H1 (cell line): ENCODE data around the gene CSGALNACT2. TPM values are rescaled to one million over a fixed set of nuclear protein-coding genes. Genes with fewer than 3 reads are reported as not detected.
A peak's percentile ranks its signal among the peaks of the same experiment; 100 is the strongest.

Experiments
- CTCF ChIA-PET: fragments of 300-600 bp; sonication (Branson Sonifier 250); formaldehyde crosslinking; loops from one replicate; lab custom pipeline; 2021; ENCODE audit not compliant: partially characterized antibody; lab: Charles Lee
- POLR2A ChIA-PET: fragments of 300-600 bp; sonication (Branson Sonifier 250); formaldehyde crosslinking; loops from one replicate; lab custom pipeline; 2021; ENCODE audit warnings: inconsistent platforms; ENCODE audit not compliant: partially characterized antibody; lab: Charles Lee
- DNase-seq, 2 experiments: peaks; one replicate each; pipeline versions ENCODE4 v3.0.0 to v3.0.0-alpha.2; 2010 to 2022; ENCODE audit warnings: low spot score in 2 of 2, low read depth in 1 of 2, mixed read lengths in 1 of 2
- FAIRE-seq: peaks from 2 replicates; lab custom pipeline; 2011; peaks lifted over from hg19 to GRCh38; lab: Jason Lieb, UNC
- H2AFZ ChIP-seq: 2 replicates; pipeline ENCODE4 v1.8.1; 2012; ENCODE audit warnings: low read length, inconsistent platforms
- H2AK5ac ChIP-seq: 2 replicates; pipeline ENCODE4 v1.6.1; 2013; ENCODE audit warnings: low read depth, low read length
- H2BK120ac ChIP-seq: replicated peaks from 2 replicates; pipeline ENCODE3; 2013; ENCODE audit warnings: low read depth, low read length, inconsistent platforms
- H2BK12ac ChIP-seq: 2 replicates; pipeline ENCODE4 v1.6.1; 2013; ENCODE audit warnings: low read depth, low read length
- H2BK15ac ChIP-seq: 2 replicates; pipeline ENCODE4 v1.6.1; 2013; ENCODE audit warnings: low read length
- H2BK20ac ChIP-seq: 2 replicates; pipeline ENCODE4 v1.6.1; 2013; ENCODE audit warnings: low read length
- H2BK5ac ChIP-seq: 2 replicates; pipeline ENCODE4 v1.6.1; 2013; ENCODE audit warnings: low read depth, low read length
- H3K14ac ChIP-seq: 2 replicates; pipeline ENCODE4 v1.6.1; 2013; ENCODE audit warnings: inconsistent platforms; ENCODE audit not compliant: insufficient read length
- H3K18ac ChIP-seq: 2 replicates; pipeline ENCODE4 v1.6.1; 2013; ENCODE audit warnings: low read length; ENCODE audit errors: extremely low read depth
- H3K23ac ChIP-seq: 2 replicates; pipeline ENCODE4 v1.6.1; 2013; ENCODE audit warnings: inconsistent platforms; ENCODE audit not compliant: insufficient read length
- H3K23me2 ChIP-seq: 2 replicates; pipeline ENCODE4 v1.6.1; 2013; ENCODE audit warnings: low read depth, low read length
- H3K27ac ChIP-seq: 2 replicates; pipeline ENCODE4 v1.6.1; 2011; ENCODE audit warnings: low read depth, low read length, inconsistent platforms
- H3K27me3 ChIP-seq, 4 experiments: replicated peaks in 1 of 4; 1 replicate in 1 of 4; 2 replicates in 3 of 4; pipeline versions ENCODE4 v1.6.1 to v1.8.1; 2011 to 2013; ENCODE audit warnings: low read length in 3 of 4, mild to moderate bottlenecking in 3 of 4, inconsistent platforms in 2 of 4, mixed read lengths in 2 of 4, moderate library complexity in 1 of 4; ENCODE audit not compliant: control insufficient read depth in 3 of 4, insufficient read depth in 3 of 4; ENCODE audit errors: extremely low read depth in 1 of 4
- H3K36me3 ChIP-seq, 4 experiments: 2 replicates each; pipeline versions ENCODE4 v1.6.1 to v1.8.1; 2011 to 2013; ENCODE audit warnings: mild to moderate bottlenecking in 4 of 4, low read length in 3 of 4, moderate library complexity in 2 of 4, control low read depth in 1 of 4, inconsistent platforms in 1 of 4; ENCODE audit not compliant: insufficient read depth in 4 of 4, control insufficient read depth in 2 of 4
- H3K4ac ChIP-seq: replicated peaks from 2 replicates; pipeline ENCODE3; 2013; ENCODE audit warnings: low read length, low read depth, mixed read lengths, inconsistent platforms; ENCODE audit not compliant: insufficient read length
- H3K4me1 ChIP-seq, 4 experiments: replicated peaks in 1 of 4; 1 replicate in 1 of 4; 2 replicates in 3 of 4; pipeline versions ENCODE4 v1.6.1 to v1.8.1; 2011 to 2013; ENCODE audit warnings: low read length in 3 of 4, inconsistent platforms in 2 of 4, mixed read lengths in 1 of 4; ENCODE audit not compliant: insufficient read depth in 4 of 4, control insufficient read depth in 3 of 4
- H3K4me2 ChIP-seq, 2 experiments: 2 replicates each; pipeline versions ENCODE4 v1.6.1 to v1.8.1; 2011 to 2013; ENCODE audit warnings: low read depth in 2 of 2, low read length in 2 of 2, control low read depth in 1 of 2, inconsistent platforms in 1 of 2, mild to moderate bottlenecking in 1 of 2; ENCODE audit not compliant: insufficient read depth in 1 of 2
- H3K4me3 ChIP-seq, 4 experiments: fragments of 200-600, 300-600 bp in 1 of 4; sonication (generic), shearing (Covaris generic), sonication (Bioruptor Twin) in 1 of 4; 2 replicates each; pipeline versions ENCODE4 v1.5.1 to v1.8.1; 2011 to 2016; ENCODE audit warnings: low read length in 4 of 4, low read depth in 3 of 4, control low read depth in 2 of 4, inconsistent platforms in 2 of 4, mild to moderate bottlenecking in 2 of 4, mixed read lengths in 1 of 4, moderate library complexity in 1 of 4; ENCODE audit not compliant: insufficient read depth in 2 of 4; ENCODE audit errors: extremely low read depth in 1 of 4
- H3K56ac ChIP-seq: replicated peaks from 2 replicates; pipeline ENCODE3; 2013; ENCODE audit warnings: low read depth, mild to moderate bottlenecking, mixed read lengths, low read length, inconsistent platforms; ENCODE audit not compliant: insufficient read length
- H3K79me1 ChIP-seq: 2 replicates; pipeline ENCODE4 v1.6.1; 2013; ENCODE audit warnings: low read depth, low read length, control low read depth
- H3K79me2 ChIP-seq, 2 experiments: 2 replicates each; pipeline versions ENCODE4 v1.6.1 to v1.8.1; 2012 to 2013; ENCODE audit warnings: low read length in 2 of 2, mild to moderate bottlenecking in 2 of 2, inconsistent platforms in 1 of 2; ENCODE audit not compliant: insufficient read depth in 2 of 2, control insufficient read depth in 1 of 2
- H3K9ac ChIP-seq, 4 experiments: replicated peaks in 1 of 4; 1 replicate in 1 of 4; 2 replicates in 3 of 4; pipeline versions ENCODE4 v1.6.1 to v1.8.1; 2011 to 2013; ENCODE audit warnings: low read depth in 3 of 4, low read length in 3 of 4, control low read depth in 2 of 4, mild to moderate bottlenecking in 2 of 4, moderate library complexity in 2 of 4, inconsistent platforms in 1 of 4; ENCODE audit errors: extremely low read depth in 1 of 4
- H3K9me3 ChIP-seq, 2 experiments: 2 replicates each; pipeline versions ENCODE4 v1.6.1 to v1.8.1; 2012 to 2013; ENCODE audit warnings: mild to moderate bottlenecking in 2 of 2, moderate library complexity in 2 of 2, control low read depth in 1 of 2, inconsistent platforms in 1 of 2, low read depth in 1 of 2, low read length in 1 of 2, mixed read lengths in 1 of 2; ENCODE audit not compliant: insufficient read depth in 2 of 2
- H4K20me1 ChIP-seq, 2 experiments: replicated peaks in 1 of 2; 2 replicates each; pipeline versions ENCODE3 to v1.8.1; 2011 to 2013; ENCODE audit warnings: inconsistent platforms in 2 of 2, low read length in 2 of 2, mild to moderate bottlenecking in 1 of 2; ENCODE audit not compliant: insufficient read depth in 2 of 2, control insufficient read depth in 1 of 2
- H4K5ac ChIP-seq: 2 replicates; pipeline ENCODE4 v1.6.1; 2013; ENCODE audit warnings: low read length, low read depth, mixed read lengths, inconsistent platforms; ENCODE audit not compliant: insufficient read length
- H4K8ac ChIP-seq: 2 replicates; pipeline ENCODE4 v1.8.0; 2013; ENCODE audit warnings: mild to moderate bottlenecking, moderate library complexity, low read length, inconsistent platforms; ENCODE audit not compliant: insufficient read depth; ENCODE audit errors: extremely low read depth
- H4K91ac ChIP-seq: replicated peaks from 2 replicates; pipeline ENCODE3; 2013; ENCODE audit warnings: low read length, mixed read lengths, inconsistent platforms; ENCODE audit not compliant: insufficient read length
- ATF2 ChIP-seq: IDR thresholded peaks from 2 replicates; pipeline ENCODE4 v1.6.1; 2012; ENCODE audit warnings: low read length, inconsistent platforms
- MAFK ChIP-seq: IDR thresholded peaks from 2 replicates; pipeline ENCODE4 v1.6.1; 2012; ENCODE audit warnings: low read depth, mild to moderate bottlenecking, improper control_type of control experiment, low read length
- RXRA ChIP-seq: IDR thresholded peaks from 2 replicates; pipeline ENCODE4 v1.6.1; 2011; ENCODE audit warnings: low read depth, mild to moderate bottlenecking, low read length, moderate library complexity; ENCODE audit not compliant: insufficient read depth
- SIX5 ChIP-seq: IDR thresholded peaks from 2 replicates; pipeline ENCODE4 v1.6.1; 2011; ENCODE audit warnings: mild to moderate bottlenecking, low read depth, low read length
- TAF7 ChIP-seq: optimal IDR thresholded peaks from 2 replicates; pipeline ENCODE3; 2011; ENCODE audit warnings: low read depth, mild to moderate bottlenecking, inconsistent platforms, low read length, moderate library complexity, borderline replicate concordance
- USF2 ChIP-seq: IDR thresholded peaks from 2 replicates; pipeline ENCODE4 v1.6.1; 2011; ENCODE audit warnings: low read length, improper control_type of control experiment
- WGBS, 2 experiments: shearing (Covaris generic) in 1 of 2; methylation state at CpG; one replicate each; pipeline versions ENCODE4 v1.1.6 to v1.1.7; 2013 to 2015; ENCODE audit warnings: low lambda C conversion rate in 2 of 2, mixed read lengths in 2 of 2, inconsistent platforms in 1 of 2, low coverage in 1 of 2, missing lambda C conversion rate in 1 of 2; ENCODE audit not compliant: insufficient replicate concordance in 2 of 2, insufficient coverage in 1 of 2, insufficient read length in 1 of 2; ENCODE audit errors: extremely low coverage in 1 of 2, missing lambda C conversion rate in 1 of 2; 5-methylcytosine and 5-hydroxymethylcytosine counted together
- polyA plus RNA-seq, 7 experiments: library from polyadenylated mRNA; depleted of rRNA in 3 of 7; stranded (reverse) in 5 of 7; unstranded in 2 of 7; fragments of >200 nt in 5 of 7; fragments of 200-250 nt in 2 of 7; gene quantifications; 1 replicate in 5 of 7; 2 replicates in 1 of 7; 4 replicates in 1 of 7; pipeline versions ENCODE4 v1.2.1 to v1.2.3, GENCODE V29; 2011 to 2013; ENCODE audit warnings: missing spikeins in 2 of 7, mixed read lengths in 2 of 7
- total RNA-seq: library from RNA; stranded (reverse); fragmentation: NEBNext Ultra II Directional; extraction: Animal tissue kit (Norgen Biotek cat#: 25700); gene quantifications from 2 replicates; pipeline ENCODE4 v1.2.1, GENCODE V29; 2021

The CSGALNACT2 gene
- total and polyA plus RNA-seq, 2 of the 8 experiments (the other 6 are each of a cell fraction or from before 2014, with no cell fraction given): 2.6 to 5.3 TPM

- Histone ChIP-seq H3K36me3 (no peaks in the 10 kb centered on the region; a peak in 2 of 8 replicates), H3K4me1 (peaks cover 0 to 4% (median 1%) of the 10 kb centered on the region in 4 experiments; a peak in 1 of 7 replicates), H2AFZ (no peak overlapping the region), H2BK12ac (no peak overlapping the region), H2AK5ac (no peak overlapping the region), H2BK120ac (no peak overlapping the region), H2BK20ac (no peak overlapping the region), H2BK15ac (no peak overlapping the region), H3K56ac (no peak overlapping the region), H3K23ac (no peak overlapping the region), H3K27me3 (no peaks in the 10 kb centered on the region), H3K79me2 (no peaks in the 10 kb centered on the region), H4K91ac (no peak overlapping the region), H3K9me3 (no peaks in the 10 kb centered on the region; a peak in 1 of 4 replicates), H4K5ac (no peak overlapping the region), H3K18ac (no peak overlapping the region), H3K23me2 (no peaks in the 10 kb centered on the region), H3K9ac (no peak overlapping the region), H3K27ac (no peak overlapping the region), H4K20me1 (peaks cover 0 to 1% of the 10 kb centered on the region in 2 experiments), H4K8ac (no peak overlapping the region), H2BK5ac (no peak overlapping the region), H3K4ac (no peak overlapping the region), H3K4me2 (no peak overlapping the region), H3K79me1 (no peaks in the 10 kb centered on the region), H3K14ac (no peak overlapping the region), H3K4me3 (no peak overlapping the region)
- 84% methylated on average over 7 of the region's 7 CpGs; no CpG with 5 or more reads in 1 of the 2 experiments for WGBS, 2 experiments
- DNase-seq (peak in 1 of 2 experiments; percentile 39), FAIRE-seq (no peak)
- CTCF ChIA-PET: no interaction called here
- no peak for TF ChIP-seq SIX5
- TF ChIP-seq TAF7: no peak
- TF ChIP-seq ATF2: no peak
- TF ChIP-seq RXRA: no peak
- TF ChIP-seq USF2: no peak
- TF ChIP-seq MAFK: no peak
- POLR2A ChIA-PET: no interaction called here
These were observed 11.4 kb upstream of the CSGALNACT2 start for GRCh38 chr10:43126759-43127424.
